PC-9 (cell line): ENCODE data around the gene MCCD1.

Experiments used
- EZH2 ChIP-seq: fragments of 200-600 bp; sonication (generic); IDR thresholded peaks from 2 replicates; pipeline ENCODE4 v1.8.0; 2017; ENCODE audit warnings: antibody characterized with exemption, low read depth
- TF ChIP-seq, protein P1 (sequence below): fragments of 200-600 bp; sonication (generic); conservative IDR thresholded peaks from 2 replicates; pipeline ENCODE4 v1.6.1; 2017; ENCODE audit warnings: mixed run types, antibody characterized with exemption, mild to moderate bottlenecking, moderate library complexity

DNA sequence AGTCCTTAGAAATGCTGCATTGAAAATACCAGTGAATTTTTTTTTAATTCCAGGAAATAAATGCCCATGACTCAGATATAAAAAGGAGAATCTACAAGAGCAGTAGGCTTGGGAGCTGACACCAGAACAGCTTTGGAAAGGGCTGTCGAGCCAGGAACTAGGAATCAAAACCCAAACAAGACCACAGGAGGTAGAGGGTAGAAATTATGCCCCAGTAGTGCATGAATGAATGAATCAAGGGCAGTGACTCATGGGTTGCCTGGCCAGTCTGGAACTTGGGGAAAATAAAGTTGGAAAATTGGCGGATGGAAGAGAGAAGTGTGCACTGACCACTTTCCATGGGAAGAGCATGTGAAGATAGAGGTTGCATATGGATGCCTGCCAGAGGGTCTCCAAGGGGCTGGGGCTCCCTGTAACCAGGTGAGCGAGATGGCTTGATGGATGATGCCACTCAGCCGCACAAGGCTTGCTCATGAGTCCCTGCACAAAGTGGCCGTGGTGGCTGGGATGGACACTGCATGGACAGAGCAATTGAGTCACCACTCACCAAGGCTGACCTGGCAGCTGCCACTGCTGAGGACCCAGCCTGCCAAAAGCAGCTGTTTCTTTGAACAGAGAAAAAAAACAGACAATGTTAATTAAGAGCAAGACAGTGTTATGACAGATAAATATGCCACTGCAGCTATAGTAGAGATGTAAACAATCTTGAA is 15.2 kb upstream of the MCCD1 start:
- TF ChIP-seq, protein P1, sequence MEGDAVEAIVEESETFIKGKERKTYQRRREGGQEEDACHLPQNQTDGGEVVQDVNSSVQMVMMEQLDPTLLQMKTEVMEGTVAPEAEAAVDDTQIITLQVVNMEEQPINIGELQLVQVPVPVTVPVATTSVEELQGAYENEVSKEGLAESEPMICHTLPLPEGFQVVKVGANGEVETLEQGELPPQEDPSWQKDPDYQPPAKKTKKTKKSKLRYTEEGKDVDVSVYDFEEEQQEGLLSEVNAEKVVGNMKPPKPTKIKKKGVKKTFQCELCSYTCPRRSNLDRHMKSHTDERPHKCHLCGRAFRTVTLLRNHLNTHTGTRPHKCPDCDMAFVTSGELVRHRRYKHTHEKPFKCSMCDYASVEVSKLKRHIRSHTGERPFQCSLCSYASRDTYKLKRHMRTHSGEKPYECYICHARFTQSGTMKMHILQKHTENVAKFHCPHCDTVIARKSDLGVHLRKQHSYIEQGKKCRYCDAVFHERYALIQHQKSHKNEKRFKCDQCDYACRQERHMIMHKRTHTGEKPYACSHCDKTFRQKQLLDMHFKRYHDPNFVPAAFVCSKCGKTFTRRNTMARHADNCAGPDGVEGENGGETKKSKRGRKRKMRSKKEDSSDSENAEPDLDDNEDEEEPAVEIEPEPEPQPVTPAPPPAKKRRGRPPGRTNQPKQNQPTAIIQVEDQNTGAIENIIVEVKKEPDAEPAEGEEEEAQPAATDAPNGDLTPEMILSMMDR, result no peak
- TF ChIP-seq EZH2, result no peak
